Measurements from ENCODE around the gene KRT36. TPM values are rescaled to one million over a fixed set of nuclear protein-coding genes. Genes with fewer than 3 reads are reported as not detected.

The KRT36 gene
- total RNA-seq, 4 donors from 2014 or later = not detected

DNA sequence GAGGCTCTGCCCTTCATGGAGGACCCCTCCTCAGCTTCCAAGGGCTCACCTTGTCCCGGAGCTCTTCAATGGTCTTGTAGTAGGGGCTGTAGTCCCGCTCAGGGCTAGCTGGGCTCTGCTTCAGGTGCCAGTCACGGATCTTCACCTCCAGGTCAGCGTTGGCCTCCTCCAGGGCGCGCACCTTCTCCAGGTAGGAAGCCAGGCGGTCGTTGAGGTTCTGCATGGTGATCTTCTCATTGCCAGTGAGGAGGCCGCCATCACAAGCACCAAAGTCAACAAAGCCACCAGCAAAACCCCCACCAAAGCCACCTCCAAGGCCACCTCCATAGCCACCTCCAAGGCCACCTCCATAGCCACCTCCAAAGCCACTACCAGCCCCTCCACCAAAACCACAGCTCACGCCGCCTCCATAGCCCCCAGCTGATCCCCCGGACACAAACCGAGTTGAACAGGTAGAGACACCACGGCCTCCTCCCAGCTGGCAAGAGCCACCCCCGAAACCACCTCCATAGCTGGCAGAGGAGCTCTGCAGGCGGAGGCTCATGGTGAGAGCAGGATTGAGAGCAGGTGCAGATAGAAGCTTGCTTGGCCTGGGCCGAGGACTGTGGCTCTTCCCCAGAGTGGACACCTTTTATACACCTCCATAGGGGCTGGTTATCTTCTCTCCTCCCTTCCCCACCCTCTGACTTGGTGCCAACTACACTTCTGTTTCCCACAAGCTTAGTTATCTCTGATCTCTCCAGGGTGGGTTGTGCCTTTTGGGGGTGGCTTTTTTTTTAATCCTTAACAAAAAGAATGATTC lies 15.5 kb upstream of the KRT36 start, which contains the start of gene KRT13:
Gene KRT13 (minus strand): TSS at position 606 of the 802 bp plus-strand sequence. CDS start 62 bp downstream, at position 544.
- TF ChIP-seq POLR2AphosphoS5 (IDR thresholded peaks at IDR 0.05) = no peak
- no peak for TF ChIP-seq POLR2A (IDR thresholded peaks at IDR 0.05)
- no peak for TF ChIP-seq EP300 (IDR thresholded peaks at IDR 0.05; ENCODE audit: low read depth)
- TF ChIP-seq, protein P1, sequence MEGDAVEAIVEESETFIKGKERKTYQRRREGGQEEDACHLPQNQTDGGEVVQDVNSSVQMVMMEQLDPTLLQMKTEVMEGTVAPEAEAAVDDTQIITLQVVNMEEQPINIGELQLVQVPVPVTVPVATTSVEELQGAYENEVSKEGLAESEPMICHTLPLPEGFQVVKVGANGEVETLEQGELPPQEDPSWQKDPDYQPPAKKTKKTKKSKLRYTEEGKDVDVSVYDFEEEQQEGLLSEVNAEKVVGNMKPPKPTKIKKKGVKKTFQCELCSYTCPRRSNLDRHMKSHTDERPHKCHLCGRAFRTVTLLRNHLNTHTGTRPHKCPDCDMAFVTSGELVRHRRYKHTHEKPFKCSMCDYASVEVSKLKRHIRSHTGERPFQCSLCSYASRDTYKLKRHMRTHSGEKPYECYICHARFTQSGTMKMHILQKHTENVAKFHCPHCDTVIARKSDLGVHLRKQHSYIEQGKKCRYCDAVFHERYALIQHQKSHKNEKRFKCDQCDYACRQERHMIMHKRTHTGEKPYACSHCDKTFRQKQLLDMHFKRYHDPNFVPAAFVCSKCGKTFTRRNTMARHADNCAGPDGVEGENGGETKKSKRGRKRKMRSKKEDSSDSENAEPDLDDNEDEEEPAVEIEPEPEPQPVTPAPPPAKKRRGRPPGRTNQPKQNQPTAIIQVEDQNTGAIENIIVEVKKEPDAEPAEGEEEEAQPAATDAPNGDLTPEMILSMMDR (IDR thresholded peaks at IDR 0.05) = no peak
- H3K27me3 ChIP-seq = no peaks in the 10 kb centered on the region
- H3K9me3 ChIP-seq = no peaks in the 10 kb centered on the region
- H3K4me1 ChIP-seq = no peaks in the 10 kb centered on the region
- intact Hi-C loops (cut with DNase I; ENCODE audit: low total_unique reads) (no loop called here), in situ Hi-C loops (cut with MboI; ENCODE audit: low pct_ligation_motif_present in 1 of 4, low pct_unique_long_range_greater_than_20kb in 1 of 4, low sequenced_read_pairs in 3 of 4) (no loop called here)
- H3K27ac ChIP-seq = no peak within 1 kb of the TSS
- H3K4me3 ChIP-seq = no peak within 1 kb of the TSS
- no peaks in the 10 kb centered on the region for H3K36me3 ChIP-seq
- WGBS, 2 donors (ENCODE audit: low coverage in 1 of 2) = 82% methylated on average over 17 of the region's 17 CpGs; no CpG with 5 or more reads in 1 of the 2 donors
- no peak for DNase-seq

DNA sequence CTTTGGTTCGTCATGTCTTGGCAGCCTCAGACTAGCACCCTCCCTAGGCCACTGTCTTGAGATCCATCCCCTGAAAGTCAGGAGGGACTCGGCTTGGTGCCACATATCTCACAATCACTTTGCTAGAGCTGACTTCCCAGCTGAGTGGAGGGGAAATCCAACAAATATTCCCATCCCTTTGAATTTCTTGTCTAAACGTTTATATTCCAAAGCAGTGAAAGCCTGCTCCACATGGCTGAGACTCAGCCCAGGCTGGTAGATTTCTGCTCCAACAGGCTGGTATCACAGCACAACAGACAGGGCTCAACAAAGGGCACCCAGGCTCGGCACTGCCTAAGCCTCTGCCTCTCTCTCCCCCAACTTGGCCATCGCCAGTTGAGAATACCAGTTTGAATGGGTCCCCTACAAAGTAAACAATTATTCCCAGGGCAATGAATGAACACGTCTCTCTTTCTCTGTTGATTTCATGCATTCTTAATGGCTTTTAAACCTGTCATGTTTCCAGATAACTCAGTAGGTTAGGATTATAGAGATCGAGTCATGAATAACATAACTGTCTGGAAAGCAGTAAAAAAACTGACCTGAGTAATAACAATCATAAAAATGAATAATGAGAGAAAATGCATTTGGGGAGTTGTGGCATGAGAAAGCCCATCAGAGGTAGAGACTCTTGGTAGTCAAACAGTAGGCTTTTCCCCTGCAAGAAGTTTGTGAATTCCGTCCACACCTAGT lies 14.7 kb upstream of the KRT36 start:
- H3K36me3 ChIP-seq = no peaks in the 10 kb centered on the region
- H3K4me3 ChIP-seq = no peak overlapping the region
- no peaks in the 10 kb centered on the region for H3K9me3 ChIP-seq
- no peaks in the 10 kb centered on the region for H3K4me1 ChIP-seq
- in situ Hi-C loops (cut with MboI; ENCODE audit: low pct_ligation_motif_present in 1 of 4, low pct_unique_long_range_greater_than_20kb in 1 of 4, low sequenced_read_pairs in 3 of 4) = no loop called here
- intact Hi-C loops (cut with DNase I; ENCODE audit: low total_unique reads) = no loop called here
- H3K27me3 ChIP-seq = no peaks in the 10 kb centered on the region
- no peak overlapping the region for H3K27ac ChIP-seq
- 47 to 55% methylated on average over 2 to 8 of the region's 8 CpGs for WGBS, 2 donors (ENCODE audit: low coverage in 1 of 2)
- no peak for DNase-seq
- TF ChIP-seq POLR2AphosphoS5 (IDR thresholded peaks at IDR 0.05) (no peak), POLR2A (IDR thresholded peaks at IDR 0.05) (no peak), EP300 (IDR thresholded peaks at IDR 0.05; ENCODE audit: low read depth) (no peak)
- TF ChIP-seq, protein P1 (IDR thresholded peaks at IDR 0.05) = no peak

DNA sequence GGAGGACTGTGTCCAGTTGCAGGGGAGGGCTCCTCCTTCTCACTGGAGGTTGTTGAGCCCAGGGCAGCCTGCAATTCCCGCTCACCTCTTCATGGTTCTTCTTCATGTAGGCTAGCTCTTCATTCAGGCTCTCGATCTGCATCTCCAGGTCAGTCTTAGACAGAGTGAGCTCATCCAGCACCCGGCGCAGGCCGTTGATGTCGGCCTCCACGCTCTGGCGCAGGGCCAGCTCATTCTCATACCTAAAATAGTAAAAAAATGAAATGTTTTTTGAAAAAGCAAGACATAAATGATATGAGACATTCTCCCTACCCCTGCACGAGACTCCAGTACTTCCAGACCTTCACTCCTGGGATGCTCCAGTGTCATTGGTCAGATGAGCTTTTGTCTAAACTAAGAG lies 13.5 kb upstream of the KRT36 start:
- in situ Hi-C loops (cut with MboI; ENCODE audit: low pct_ligation_motif_present in 1 of 4, low pct_unique_long_range_greater_than_20kb in 1 of 4, low sequenced_read_pairs in 3 of 4) (no loop called here), intact Hi-C loops (cut with DNase I; ENCODE audit: low total_unique reads) (no loop called here)
- H3K36me3 ChIP-seq = no peaks in the 10 kb centered on the region
- no peaks in the 10 kb centered on the region for H3K9me3 ChIP-seq
- no peak for DNase-seq
- H3K27ac ChIP-seq = no peak overlapping the region
- TF ChIP-seq, protein P1 (IDR thresholded peaks at IDR 0.05) = no peak
- TF ChIP-seq EP300 (IDR thresholded peaks at IDR 0.05; ENCODE audit: low read depth) (no peak), POLR2AphosphoS5 (IDR thresholded peaks at IDR 0.05) (no peak), POLR2A (IDR thresholded peaks at IDR 0.05) (no peak)
- no peaks in the 10 kb centered on the region for H3K27me3 ChIP-seq
- no peak overlapping the region for H3K4me3 ChIP-seq
- H3K4me1 ChIP-seq = no peaks in the 10 kb centered on the region
- 80 to 100% methylated on average over 1 to 9 of the region's 9 CpGs for WGBS, 2 donors (ENCODE audit: low coverage in 1 of 2)

DNA sequence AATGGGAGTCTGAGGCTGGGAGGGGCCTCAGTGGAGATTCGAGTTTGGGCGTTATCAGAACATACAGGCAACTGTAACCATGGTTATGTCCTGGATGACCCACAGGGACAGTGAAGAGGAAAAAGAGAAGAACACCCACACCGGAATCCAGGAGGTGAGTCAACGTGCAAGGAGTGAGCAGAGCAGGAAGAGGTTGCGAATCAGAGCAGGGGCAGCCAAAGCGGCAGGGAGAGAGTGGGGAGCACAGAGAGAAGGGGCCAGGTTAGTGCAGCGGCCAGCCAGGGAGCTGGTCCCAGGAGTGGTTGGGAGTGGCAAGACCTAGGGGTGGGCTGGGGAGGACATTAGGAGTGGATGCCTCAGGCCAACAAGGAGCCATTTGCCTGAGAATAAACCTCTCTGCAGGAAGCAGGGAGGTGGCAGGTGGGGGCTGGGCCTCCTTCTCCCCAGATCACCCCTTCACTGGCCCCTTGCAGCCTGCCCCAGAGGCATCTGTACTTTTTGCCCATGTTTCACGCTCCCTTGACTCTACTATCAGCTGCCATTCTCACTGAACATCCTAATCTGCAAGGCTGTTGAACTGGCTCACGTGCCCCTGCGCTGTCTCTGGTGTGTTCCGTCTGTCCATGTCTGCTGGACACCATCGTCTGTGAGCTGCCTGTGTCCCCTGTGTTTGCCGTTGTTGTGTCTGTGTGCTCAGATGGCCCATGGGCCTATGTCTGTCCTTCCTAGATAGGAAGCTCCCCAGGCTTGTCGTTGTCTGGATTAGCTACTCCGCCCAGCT lies 10.6 kb upstream of the KRT36 start:
- TF ChIP-seq EP300 (IDR thresholded peaks at IDR 0.05; ENCODE audit: low read depth) = no peak
- no peak for TF ChIP-seq POLR2AphosphoS5 (IDR thresholded peaks at IDR 0.05)
- TF ChIP-seq POLR2A (IDR thresholded peaks at IDR 0.05) = no peak
- TF ChIP-seq, protein P1 (IDR thresholded peaks at IDR 0.05) = no peak
- Histone ChIP-seq H3K36me3 (no peaks in the 10 kb centered on the region), H3K27me3 (no peaks in the 10 kb centered on the region), H3K4me1 (no peaks in the 10 kb centered on the region), H3K9me3 (no peaks in the 10 kb centered on the region), H3K27ac (no peak overlapping the region), H3K4me3 (no peak overlapping the region)
- WGBS, 2 donors (ENCODE audit: low coverage in 1 of 2) = 51 to 75% methylated on average over 5 to 15 of the region's 15 CpGs
- in situ Hi-C loops (cut with MboI; ENCODE audit: low pct_ligation_motif_present in 1 of 4, low pct_unique_long_range_greater_than_20kb in 1 of 4, low sequenced_read_pairs in 3 of 4) (no loop called here), intact Hi-C loops (cut with DNase I; ENCODE audit: low total_unique reads) (no loop called here)
- DNase-seq = no peak

All from transverse colon (tissue), 4 donors.